Fibroblast of gingiva (primary cell): ENCODE measurements around the gene PCSK9.

Experiments used
- DNase-seq: peaks from one replicate; pipeline ENCODE4 v3.0.0-alpha.2; 2011; ENCODE audit warnings: low read depth

PCSK9 gene

DNA sequence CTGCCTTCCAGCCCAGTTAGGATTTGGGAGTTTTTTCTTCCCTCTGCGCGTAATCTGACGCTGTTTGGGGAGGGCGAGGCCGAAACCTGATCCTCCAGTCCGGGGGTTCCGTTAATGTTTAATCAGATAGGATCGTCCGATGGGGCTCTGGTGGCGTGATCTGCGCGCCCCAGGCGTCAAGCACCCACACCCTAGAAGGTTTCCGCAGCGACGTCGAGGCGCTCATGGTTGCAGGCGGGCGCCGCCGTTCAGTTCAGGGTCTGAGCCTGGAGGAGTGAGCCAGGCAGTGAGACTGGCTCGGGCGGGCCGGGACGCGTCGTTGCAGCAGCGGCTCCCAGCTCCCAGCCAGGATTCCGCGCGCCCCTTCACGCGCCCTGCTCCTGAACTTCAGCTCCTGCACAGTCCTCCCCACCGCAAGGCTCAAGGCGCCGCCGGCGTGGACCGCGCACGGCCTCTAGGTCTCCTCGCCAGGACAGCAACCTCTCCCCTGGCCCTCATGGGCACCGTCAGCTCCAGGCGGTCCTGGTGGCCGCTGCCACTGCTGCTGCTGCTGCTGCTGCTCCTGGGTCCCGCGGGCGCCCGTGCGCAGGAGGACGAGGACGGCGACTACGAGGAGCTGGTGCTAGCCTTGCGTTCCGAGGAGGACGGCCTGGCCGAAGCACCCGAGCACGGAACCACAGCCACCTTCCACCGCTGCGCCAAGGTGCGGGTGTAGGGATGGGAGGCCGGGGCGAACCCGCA is at the start of gene PCSK9:
Gene PCSK9, plus strand, starts transcription at position 207 of the 741 bp plus-strand sequence. Its CDS starts 290 bp downstream, at position 497.
- DNase-seq, result no peak

DNA sequence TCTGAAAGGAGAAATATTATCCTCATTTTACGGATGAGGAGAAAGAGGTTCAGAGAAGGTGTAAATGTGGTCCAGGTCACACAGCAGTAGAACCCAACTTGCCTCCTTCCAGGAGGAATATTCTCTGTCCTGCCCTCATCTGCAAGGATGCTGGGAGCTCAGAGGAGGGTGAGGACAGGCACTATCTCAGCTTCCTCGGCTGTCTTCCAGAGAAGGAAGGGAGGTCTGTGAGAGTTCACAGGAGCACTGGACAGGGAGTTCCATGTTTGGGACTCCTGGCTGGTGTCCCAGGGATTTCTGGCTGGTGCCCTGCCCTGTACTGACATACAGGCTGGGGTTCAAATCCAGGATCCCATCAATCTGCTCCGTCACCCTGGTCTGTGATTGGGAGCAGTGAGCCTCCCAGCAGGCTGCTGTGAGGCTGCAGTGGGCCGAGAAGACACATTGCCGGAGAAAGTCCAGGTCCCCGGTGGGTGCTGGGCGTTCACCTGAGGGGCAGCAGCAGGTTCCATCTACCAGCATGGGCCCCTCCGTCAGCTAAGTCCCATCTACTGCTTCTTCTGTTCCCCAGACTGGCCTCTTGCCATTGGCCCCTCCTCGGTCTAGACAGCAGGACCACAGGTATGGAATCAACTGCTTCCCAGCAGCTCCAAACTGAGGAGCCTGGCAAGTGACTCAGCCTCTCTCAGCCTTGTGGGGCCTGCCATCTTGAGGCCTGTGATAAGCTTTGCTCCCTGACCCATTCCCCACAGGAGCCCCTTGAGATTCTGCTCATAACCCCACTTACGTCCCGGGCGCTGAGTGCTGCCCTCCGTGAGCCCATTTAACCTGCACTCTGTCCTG is 49.2 kb upstream of the PCSK9 start:
- no peak for DNase-seq

DNA sequence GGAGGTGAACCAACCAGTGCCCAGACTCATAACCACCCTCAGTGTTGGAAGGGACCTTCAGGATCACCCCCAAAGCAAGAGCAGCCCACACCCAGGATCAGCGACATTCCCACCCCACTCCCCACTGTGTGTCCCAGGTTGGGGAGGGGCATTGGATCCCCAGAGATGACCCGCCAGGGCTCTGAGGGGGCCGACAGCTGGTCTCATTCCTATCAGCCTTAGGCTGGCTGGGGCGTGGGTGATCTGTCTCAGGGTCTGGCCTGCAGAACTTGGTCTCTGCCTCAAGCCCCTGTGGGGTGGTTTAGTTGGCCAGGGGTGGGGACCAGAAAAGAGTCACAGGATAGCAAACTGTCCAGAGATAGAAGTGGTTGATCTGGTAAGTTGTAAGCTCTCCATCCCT is 48.4 kb upstream of the PCSK9 start:
- DNase-seq, result no peak

DNA sequence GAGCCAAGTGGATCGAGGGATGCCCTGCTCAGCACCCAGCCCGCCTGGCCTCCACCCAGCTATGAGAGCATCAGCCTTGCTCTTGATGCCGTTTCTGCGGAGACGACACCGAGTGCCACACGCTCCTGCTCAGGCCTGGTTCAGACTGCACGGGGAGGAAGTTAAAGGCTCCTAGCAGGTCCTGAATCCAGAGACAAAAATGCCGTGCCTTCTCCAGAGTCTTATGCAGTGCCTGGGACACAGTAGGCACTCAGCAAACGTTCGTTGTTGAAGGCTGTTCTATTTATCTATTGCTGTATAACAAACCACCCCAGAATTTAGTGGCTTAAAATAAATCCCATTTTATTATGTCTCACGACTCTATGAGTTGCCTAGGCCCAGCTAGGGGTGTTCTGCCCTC is 47.4 kb upstream of the PCSK9 start:
- no peak for DNase-seq

DNA sequence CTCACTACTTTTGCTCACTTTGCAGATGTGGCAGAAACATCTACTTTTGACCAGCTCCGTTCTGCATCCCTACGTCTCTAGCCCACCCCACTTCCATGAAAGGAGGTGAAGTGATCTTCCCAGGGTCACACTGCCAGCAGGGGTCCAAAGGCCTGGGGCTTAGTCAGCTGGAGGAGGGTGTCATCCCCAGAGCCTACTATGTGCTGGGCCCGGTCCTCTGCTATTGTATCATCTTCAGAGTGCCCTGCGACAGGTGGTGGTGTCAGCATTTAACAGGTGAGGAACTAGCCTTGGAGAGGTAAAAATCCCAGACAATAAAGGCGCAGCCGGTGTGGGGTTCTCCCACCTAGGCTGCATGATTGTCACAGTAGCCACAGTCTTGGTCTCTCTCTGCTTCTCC is 46.2 kb upstream of the PCSK9 start:
- no peak for DNase-seq

DNA sequence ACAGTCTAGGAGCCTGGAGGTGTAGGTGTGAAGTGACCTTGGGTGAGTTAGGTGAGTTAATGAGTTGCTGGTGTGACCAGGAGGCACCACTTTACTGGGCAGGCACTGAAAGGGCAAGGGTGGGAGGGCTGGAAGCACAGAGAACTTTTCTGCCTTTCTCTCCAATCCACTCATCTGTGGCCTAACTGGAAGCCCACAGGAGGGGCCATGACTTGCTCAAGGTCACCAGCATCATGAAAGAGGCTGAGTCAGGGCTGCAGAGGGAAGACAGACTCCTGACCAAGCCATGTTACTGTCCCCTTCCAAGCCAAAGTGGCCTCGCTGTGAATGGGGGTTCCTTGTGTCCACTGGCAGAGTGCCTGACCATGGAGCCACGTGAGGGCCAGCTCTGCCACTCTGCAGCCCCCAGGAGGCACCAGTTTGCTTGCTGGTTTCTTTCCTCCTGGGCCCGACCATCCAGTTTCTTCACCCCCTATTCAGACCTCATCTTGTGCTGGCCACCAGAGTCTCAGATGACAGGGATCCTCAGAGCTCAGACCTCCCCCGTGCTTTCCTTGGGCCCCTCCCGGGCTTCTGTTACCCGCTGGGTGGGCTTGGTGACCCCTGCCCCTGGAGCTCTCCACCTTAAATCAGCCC is 44.9 kb upstream of the PCSK9 start:
- DNase-seq, result no peak

DNA sequence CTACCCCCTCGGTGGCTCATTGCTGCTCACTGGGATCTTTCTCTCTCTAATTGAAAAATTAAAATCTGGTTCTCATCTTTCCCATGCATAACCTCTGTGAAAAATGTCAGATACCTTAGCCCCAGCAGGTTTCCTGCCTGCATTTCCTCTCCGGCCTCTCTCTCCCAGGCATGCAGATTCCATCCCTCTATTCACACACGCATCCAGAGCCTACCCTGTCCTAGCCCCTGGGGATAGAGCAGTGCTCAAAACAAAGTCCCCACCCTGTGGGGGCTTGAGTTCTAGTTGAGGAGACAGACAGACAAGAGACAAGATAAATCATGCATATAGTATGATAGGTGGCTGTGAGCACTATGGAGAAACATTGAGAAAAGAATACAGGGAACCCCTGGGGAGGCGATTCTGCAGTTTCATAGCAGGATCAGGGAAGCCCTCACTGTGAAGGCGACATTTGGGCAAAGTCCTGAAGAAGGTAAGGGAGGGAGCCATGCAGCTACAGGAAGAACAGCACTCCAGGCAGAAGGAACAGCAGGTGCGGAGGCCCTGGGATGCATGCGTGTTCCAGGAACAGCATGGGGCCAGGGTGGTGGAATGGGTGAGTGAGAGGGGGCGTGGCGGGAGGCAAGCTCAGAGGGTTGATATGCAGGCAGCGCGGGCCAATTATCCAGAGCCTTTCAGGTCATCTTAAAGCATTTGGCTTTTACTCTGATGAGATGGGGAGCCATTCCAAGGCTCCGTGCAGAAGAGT is 44.2 kb upstream of the PCSK9 start:
- DNase-seq, result no peak

DNA sequence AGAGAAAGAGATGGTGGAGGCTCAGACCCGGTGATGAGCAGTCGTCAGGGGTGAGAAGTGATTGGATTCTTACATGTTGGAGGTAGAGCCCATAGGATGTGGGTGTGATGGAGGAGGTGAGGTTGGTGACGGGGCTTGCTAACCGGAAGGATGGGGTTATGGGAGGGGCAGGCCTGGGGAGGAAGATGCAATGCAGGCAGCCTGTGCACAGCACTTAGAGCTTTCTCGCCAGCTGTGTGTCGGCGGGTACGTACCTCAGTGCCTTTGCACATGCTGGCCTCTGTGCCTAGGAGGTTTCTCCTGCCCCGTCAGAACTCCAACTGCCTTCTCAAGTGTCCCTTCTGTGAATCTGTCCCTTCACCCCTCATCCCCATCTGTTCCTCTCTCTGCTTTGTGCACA is 43.5 kb upstream of the PCSK9 start:
- DNase-seq, result no peak

DNA sequence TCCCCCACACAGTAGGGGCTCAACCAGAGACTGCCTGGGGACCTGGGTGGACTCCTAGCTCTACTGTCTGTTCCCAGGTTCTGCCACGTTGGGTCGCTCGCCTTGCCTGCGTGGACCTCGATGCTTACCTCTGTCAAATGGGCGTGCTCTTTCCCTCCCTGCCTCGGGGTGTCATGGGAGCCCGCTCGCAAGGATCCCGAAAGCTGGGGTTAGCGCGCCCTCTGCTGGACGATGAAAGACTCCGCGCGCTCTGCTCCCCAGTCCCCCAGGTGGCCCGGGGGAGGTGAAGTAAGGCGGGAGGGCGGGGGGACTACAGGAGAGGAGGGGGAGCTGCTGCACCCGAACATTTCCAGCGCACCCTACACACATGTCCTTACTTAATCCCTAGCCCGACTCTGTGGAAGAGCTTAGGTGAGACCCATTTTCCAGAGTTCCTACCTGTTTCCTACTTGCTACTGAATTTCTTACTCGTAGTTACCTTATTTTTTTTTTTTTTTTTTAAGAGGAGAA is 42.9 kb upstream of the PCSK9 start:
- peak; percentile 49 for DNase-seq

DNA sequence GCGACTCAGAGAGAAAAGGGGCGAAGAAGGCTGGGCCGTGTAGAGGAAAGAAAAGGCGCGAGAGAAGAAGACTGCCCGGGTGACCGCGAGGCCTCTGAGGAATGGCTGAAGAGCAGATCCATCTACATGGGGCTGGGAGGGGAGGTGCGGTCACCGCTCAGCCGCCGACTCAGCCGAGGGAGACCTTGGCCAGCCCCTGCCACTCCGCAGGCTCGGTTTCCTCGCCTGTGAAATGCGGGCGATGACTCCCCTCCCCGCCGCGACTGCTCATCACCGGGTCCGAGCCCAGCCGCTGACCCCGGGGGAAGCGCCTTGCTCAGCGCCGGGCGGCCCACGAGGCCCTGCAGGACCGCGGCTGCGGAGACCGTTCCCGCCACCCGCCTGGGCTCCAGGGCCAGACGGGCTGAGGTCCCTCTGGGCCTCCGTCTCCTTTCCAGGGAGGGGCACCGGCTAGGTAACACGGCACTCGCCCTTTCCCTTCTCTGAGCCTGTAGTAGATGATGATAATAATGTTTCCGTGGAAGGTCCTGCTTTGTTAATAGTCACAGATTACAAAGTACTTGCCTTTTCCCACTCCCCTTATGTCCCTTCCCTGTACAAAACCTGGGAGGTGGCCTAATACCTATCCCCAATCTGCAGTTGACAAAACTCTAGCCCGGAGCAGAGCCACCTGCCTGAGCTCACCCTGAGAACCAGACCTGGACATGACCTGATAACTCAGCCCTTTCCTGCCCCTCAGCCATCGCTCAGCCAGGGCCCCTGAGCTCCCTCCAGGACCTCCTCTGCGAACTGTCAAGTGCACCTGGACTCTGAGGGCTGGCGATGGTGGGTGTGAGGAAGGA is 42.3 kb upstream of the PCSK9 start:
- no peak for DNase-seq

DNA sequence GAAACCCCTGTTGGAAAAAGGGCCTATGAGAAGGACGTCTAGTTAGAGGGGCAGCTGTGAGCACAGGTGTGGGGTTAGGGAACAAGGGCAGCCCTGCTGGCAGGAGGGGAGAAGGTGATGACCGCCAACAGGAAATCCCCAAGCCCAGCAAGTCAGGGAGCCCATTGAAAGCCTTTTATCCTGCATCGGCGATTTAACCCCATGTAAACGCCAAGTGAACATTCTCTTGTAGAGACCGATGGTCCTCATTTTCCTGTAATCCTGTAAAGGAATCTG is 41.7 kb upstream of the PCSK9 start:
- no peak for DNase-seq

DNA sequence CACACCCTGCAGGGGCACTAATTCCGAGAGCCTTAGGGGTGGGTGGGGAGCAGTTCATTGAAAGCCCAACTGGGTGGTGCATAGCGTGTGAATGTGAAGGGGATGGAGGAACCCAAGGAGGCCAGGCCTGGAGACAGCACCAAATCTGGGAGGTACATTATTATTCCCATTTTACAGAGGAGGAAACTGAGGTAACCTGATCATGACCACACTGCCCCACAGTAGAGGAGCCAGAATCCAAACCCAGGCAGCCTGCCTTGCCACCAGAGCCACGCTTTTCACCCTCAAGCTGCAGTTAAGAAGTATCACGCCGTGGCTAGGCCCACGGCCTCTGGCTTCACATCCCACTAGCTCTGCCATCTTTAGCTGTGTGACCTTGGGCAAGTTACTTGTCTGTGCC is 41.2 kb upstream of the PCSK9 start:
- no peak for DNase-seq

DNA sequence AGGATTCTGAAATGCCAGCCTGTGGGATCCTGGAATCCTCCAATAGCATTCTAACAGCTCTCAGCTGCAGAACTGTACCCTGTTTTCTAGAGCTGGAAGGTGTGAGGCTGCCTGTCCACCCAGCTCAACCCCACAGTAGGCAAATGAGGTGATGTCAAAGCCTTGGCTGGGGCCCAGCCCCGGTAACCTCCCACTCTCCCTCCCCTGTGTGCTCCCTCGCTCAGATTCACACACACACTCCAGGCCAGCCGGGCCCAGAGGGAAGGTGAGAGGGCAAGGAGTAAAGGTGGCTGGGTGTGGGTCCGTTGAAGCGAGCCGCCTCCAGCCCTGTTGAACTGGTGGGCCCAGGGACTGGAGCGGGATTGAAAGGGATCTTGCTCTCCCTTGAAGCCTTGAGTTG is 40.7 kb upstream of the PCSK9 start, which contains the start of gene BSND:
Gene BSND, plus strand, starts transcription at position 257 of the 400 bp plus-strand sequence. CDS start 254 bp downstream, outside the sequence.
- no peak for DNase-seq

DNA sequence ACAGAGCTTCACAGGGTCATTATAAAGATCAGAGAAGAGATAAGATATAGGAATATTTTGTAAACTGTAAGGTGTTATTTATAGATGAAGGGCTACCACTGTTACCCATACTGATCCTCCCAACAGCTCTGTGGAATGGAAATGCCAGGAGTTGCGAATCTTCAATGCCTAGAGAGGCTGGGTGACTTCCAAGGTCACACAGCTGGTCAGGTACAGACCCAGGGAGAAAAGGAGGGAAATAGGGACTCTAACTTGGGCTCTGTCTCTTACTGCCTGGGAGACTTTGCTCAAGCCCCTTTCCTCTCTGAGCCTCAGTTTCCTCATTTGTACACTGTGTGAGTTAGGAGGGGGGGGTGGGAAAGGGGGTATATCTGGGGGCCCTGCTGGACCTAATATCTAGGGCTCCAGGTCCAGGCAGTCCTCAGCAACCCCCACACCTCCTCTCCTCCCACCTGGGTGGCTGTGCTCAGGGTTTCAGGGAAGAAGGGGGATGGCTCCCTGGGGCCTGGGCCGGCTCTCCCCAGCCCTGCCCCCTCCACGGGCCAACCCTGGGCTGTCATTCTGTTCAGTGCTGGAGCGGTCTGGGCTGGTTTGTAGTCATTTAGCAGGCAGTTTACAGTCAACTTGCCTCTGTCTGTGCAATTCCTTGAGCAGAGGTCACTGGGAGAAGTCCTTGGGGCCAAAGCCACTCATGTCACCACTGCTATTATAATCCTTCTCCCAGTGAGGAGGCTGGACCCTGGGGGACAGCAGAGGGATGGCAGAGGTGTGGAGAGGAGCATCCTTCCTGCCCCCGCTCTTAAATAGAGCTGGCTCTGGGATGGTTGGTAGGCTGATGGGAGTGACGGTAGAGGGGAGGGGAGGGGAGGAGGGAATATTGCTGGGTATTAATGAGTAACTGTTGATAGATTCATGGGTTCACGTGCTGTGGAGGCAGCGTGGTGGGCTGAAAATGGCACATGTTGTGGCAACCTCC is 39.0 kb upstream of the PCSK9 start:
- no peak for DNase-seq

DNA sequence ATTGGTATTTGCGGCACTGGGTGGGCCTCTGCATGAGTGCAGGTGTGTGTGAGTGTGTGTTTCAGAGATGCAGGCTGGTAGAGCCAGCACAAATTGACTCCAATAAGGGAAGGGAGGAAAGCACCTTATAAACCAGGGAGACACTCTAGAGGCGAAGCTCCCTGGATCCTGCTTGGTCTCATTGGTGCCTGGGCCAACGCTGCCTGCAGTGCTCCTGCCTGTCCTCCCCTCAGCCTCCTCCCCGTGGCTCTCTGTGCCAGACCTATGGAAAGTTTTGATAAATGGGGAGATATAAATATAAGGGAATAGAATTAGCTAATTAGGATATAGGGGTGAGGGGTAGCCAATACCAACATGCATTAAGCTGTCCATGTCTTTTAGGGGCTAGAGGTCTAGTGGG is 38.0 kb upstream of the PCSK9 start:
- no peak for DNase-seq

DNA sequence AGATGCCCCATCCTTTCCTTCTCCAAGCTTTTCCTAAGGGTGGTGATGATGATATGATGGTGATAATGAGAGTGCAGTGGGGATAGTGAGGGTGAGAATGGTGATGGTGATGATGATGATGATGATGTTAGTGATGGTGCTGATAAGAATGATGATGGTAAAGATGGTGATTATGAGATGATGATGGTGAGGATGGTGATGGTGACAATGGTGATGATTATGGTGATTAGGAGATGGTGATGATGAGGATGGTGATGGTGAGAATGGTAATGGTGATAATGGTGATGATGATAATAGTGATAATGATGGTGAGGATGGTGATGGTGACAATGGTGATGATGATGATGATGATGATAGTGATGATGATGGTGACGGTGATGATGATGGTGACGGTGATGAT is 36.7 kb upstream of the PCSK9 start:
- no peak for DNase-seq

DNA sequence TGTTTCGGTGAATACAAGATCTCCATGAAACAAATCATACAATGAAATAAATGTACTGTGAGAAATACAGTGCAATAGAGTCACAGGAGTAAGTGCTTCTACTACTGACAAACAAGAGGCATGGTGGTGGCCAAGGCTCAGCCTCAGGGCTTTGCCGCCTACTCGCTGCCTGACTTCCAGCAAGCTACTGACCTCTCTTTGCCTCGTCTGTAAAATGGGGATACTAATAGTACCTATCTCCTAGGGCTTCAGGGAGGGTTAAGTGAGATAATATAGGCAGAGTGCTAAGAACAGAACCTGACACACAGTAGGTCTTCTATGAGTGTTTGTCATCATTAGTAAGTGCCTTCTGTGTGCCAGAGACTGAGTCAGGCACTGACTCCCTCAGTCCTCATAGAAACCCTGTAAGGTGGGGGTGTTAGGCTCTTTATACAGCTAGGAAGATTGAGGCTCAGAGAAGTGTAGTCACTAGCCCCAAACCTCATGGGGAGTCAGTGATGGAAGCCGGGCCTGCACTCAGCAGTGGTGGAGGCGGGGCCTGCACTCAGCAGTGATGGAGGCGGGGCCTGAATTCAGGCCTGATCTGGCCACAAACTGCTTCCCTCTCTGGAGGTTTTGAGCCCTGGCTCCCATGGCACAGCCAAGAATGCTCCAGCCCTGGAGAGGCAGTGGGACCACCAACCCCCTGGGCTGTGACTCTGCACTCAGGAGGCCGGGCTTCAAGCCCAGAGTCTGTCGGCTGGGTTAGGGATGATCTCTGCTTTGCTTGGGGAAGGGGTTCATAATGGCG is 33.8 kb upstream of the PCSK9 start:
- no peak for DNase-seq

DNA sequence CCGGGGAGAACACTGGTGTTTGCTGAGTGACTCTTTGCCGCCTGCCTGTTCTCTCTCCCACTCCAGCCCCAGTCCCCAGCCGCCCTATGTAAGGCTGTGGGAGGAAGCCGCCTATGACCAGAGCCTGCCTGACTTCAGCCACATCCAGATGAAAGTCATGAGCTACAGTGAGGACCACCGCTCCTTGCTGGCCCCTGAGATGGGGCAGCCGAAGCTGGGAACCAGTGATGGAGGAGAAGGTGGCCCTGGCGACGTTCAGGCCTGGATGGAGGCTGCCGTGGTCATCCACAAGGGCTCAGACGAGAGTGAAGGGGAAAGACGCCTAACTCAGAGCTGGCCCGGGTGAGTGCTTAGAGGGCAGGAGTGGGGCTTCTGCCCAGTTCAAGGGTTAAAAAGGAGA is 32.4 kb upstream of the PCSK9 start:
- no peak for DNase-seq

DNA sequence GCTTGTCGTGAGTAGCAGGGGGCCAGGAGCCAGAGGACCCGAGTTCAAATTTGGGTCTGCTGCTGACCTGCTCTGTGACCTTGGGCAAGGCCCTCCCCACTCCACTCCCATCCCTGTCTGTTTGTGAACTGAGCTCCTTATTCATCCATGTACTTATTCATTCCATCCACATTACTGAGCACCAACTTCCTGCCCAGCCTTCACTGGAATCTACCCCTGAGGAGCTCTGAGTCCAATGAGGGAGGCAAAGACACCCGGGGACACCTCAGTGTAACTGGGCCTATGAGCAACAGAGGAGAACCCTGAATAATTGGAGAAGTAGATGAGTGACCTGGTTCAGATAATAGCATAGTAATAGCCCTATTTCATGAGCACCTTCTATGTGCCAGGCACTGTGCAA is 31.7 kb upstream of the PCSK9 start:
- DNase-seq, result peak; percentile 28
